HEK293T (cell line): Measurements from ENCODE around the gene FGF14.

Experiments used
- BHLHE40 ChIP-seq: fragments of 450-650 bp; IDR thresholded peaks from 2 replicates; pipeline ENCODE4 v1.6.1; 2016; ENCODE audit warnings: mild to moderate bottlenecking, moderate library complexity, borderline replicate concordance
- ELF4 ChIP-seq: fragments of 450-650 bp; IDR thresholded peaks from 2 replicates; pipeline ENCODE4 v1.6.1; 2017; ENCODE audit warnings: antibody characterized with exemption
- LEF1 ChIP-seq: fragments of 450-650 bp; IDR thresholded peaks from 2 replicates; pipeline ENCODE4 v1.6.1; 2017; ENCODE audit warnings: mild to moderate bottlenecking, borderline replicate concordance

- TF ChIP-seq ELF4 = no peak
- no peak for TF ChIP-seq LEF1
- no peak for TF ChIP-seq BHLHE40
Observed at GRCh38 chr13:102040812-102041211, 361.0 kb downstream of the FGF14 start.
